Suprapubic skin (tissue), 3 donors: ENCODE measurements around the gene LMX1A.

ENCODE experiments used
- POLR2AphosphoS5 ChIP-seq, 3 donors: sonication (generic); formaldehyde crosslinking; IDR thresholded peaks; one replicate each; pipeline ENCODE4 v1.6.1; 2017; ENCODE audit warnings: antibody characterized with exemption in 3 of 3
- TF ChIP-seq, protein P1 (sequence below), 2 donors: fragments of 200-600 bp in 1 of 2; fragments of 450-650 bp in 1 of 2; sonication (generic) in 1 of 2; IDR thresholded peaks; one replicate each; pipeline ENCODE4 v1.5.1; 2016 to 2019; ENCODE audit warnings: antibody characterized with exemption in 2 of 2, mild to moderate bottlenecking in 1 of 2, moderate library complexity in 1 of 2

DNA sequence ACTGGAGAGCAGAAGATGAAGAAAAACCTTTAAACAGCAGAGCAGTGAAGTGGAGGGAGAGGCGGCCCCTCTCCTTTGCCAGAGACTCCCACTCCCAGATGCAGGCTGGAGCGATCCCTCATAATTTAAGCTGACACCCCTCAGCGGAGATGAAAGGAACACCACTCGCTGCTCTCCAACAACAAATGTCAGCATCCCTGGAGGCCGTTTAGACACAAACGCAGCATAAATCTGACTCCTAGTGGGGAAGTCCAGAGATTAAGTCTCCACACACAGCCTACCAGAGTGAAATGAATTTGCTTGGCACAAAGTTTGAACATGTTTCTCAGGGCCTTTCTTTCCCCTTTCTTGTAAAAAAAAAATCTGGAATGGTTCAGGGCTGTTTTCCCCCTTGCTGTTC is 137.8 kb downstream of the LMX1A start:
- TF ChIP-seq, protein P1, sequence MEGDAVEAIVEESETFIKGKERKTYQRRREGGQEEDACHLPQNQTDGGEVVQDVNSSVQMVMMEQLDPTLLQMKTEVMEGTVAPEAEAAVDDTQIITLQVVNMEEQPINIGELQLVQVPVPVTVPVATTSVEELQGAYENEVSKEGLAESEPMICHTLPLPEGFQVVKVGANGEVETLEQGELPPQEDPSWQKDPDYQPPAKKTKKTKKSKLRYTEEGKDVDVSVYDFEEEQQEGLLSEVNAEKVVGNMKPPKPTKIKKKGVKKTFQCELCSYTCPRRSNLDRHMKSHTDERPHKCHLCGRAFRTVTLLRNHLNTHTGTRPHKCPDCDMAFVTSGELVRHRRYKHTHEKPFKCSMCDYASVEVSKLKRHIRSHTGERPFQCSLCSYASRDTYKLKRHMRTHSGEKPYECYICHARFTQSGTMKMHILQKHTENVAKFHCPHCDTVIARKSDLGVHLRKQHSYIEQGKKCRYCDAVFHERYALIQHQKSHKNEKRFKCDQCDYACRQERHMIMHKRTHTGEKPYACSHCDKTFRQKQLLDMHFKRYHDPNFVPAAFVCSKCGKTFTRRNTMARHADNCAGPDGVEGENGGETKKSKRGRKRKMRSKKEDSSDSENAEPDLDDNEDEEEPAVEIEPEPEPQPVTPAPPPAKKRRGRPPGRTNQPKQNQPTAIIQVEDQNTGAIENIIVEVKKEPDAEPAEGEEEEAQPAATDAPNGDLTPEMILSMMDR (IDR thresholded peaks at IDR 0.05), result no peak
- no peak for TF ChIP-seq POLR2AphosphoS5 (IDR thresholded peaks at IDR 0.05)
